Activated CD8-positive, alpha-beta memory T cell treated with anti-CD3 and anti-CD28 coated beads, Interleukin-2, amount 50 U/mL, for 4 hours (primary cell): Measurements from ENCODE around the gene CCL5.

Experiments used
- DNase-seq: peaks from one replicate; pipeline ENCODE4 v3.0.0-alpha.2; 2020

CCL5 gene

GRCh38 chr17:35879773-35880654 lies at the start of gene CCL5:
Gene CCL5 (minus strand): TSS chr17:35880360.
- peak; percentile 60 for DNase-seq

- no peak for DNase-seq
Observed at GRCh38 chr17:35927714-35928113, 47.6 kb upstream of the CCL5 start.

GRCh38 chr17:35923609-35924114 lies 43.5 kb upstream of the CCL5 start:
- DNase-seq: no peak

GRCh38 chr17:35920229-35920628 lies 40.1 kb upstream of the CCL5 start:
- DNase-seq: no peak

- DNase-seq: no peak
Observed at GRCh38 chr17:35918665-35919064, 38.5 kb upstream of the CCL5 start.

GRCh38 chr17:35917519-35918213 lies 37.5 kb upstream of the CCL5 start:
- DNase-seq: no peak

GRCh38 chr17:35915153-35915964 lies 35.2 kb upstream of the CCL5 start:
- DNase-seq: no peak

GRCh38 chr17:35914354-35914753 lies 34.2 kb upstream of the CCL5 start:
- no peak for DNase-seq

GRCh38 chr17:35913609-35914008 lies 33.4 kb upstream of the CCL5 start:
- DNase-seq: no peak

- DNase-seq: no peak
Observed at GRCh38 chr17:35912942-35913341, 32.8 kb upstream of the CCL5 start.

GRCh38 chr17:35912339-35912912 lies 32.3 kb upstream of the CCL5 start:
- no peak for DNase-seq

- no peak for DNase-seq
Observed at GRCh38 chr17:35909408-35909807, 29.2 kb upstream of the CCL5 start.

- DNase-seq: no peak
Observed at GRCh38 chr17:35907691-35908090, 27.5 kb upstream of the CCL5 start.

- DNase-seq: no peak
Observed at GRCh38 chr17:35906926-35907637, 26.9 kb upstream of the CCL5 start.

GRCh38 chr17:35906191-35906925 lies 26.2 kb upstream of the CCL5 start:
- no peak for DNase-seq

GRCh38 chr17:35903451-35903850 lies 23.3 kb upstream of the CCL5 start:
- DNase-seq: no peak

GRCh38 chr17:35901631-35902175 lies 21.5 kb upstream of the CCL5 start:
- no peak for DNase-seq

GRCh38 chr17:35900708-35901480 lies 20.7 kb upstream of the CCL5 start:
- peak; percentile 31 for DNase-seq

GRCh38 chr17:35900280-35900679 lies 20.1 kb upstream of the CCL5 start:
- peak; percentile 50 for DNase-seq
